ENCODE results near the gene UBE2E2.

UBE2E2 gene

DNA sequence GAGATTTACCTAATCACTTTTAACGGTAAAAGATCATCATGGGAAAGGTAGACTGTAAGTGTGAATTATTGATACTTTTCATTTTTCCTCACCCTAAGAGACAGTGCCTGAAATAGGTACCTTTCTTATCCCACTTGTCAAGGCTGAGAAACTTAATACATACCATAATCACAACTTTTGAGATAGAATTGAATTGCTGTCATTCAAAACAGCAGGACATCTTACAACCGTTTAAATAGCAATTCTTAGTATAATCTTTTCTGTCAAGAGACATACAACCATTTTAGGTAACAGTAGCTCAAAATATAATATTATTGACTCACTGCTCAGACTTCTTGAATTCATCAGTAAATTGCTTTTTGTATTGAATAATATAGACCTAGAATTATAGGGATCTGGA is 10.7 kb downstream of the UBE2E2 start:
- Histone ChIP-seq H3K9me3 (no peaks in the 10 kb centered on the region), H3K27me3 (no peaks in the 10 kb centered on the region), H3K36me3 (no peaks in the 10 kb centered on the region), H3K27ac (no peak overlapping the region), H3K4me3 (ENCODE audit: low read depth in 1 of 2, low read length in 1 of 2) (no peak overlapping the region), H3K4me1 (ENCODE audit: control insufficient read depth in 1 of 2, insufficient read depth in 1 of 2, low read depth in 1 of 2, low read length in 1 of 2) (no peaks in the 10 kb centered on the region)
- TF ChIP-seq, protein P1, sequence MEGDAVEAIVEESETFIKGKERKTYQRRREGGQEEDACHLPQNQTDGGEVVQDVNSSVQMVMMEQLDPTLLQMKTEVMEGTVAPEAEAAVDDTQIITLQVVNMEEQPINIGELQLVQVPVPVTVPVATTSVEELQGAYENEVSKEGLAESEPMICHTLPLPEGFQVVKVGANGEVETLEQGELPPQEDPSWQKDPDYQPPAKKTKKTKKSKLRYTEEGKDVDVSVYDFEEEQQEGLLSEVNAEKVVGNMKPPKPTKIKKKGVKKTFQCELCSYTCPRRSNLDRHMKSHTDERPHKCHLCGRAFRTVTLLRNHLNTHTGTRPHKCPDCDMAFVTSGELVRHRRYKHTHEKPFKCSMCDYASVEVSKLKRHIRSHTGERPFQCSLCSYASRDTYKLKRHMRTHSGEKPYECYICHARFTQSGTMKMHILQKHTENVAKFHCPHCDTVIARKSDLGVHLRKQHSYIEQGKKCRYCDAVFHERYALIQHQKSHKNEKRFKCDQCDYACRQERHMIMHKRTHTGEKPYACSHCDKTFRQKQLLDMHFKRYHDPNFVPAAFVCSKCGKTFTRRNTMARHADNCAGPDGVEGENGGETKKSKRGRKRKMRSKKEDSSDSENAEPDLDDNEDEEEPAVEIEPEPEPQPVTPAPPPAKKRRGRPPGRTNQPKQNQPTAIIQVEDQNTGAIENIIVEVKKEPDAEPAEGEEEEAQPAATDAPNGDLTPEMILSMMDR (IDR thresholded peaks at IDR 0.05) = no peak

DNA sequence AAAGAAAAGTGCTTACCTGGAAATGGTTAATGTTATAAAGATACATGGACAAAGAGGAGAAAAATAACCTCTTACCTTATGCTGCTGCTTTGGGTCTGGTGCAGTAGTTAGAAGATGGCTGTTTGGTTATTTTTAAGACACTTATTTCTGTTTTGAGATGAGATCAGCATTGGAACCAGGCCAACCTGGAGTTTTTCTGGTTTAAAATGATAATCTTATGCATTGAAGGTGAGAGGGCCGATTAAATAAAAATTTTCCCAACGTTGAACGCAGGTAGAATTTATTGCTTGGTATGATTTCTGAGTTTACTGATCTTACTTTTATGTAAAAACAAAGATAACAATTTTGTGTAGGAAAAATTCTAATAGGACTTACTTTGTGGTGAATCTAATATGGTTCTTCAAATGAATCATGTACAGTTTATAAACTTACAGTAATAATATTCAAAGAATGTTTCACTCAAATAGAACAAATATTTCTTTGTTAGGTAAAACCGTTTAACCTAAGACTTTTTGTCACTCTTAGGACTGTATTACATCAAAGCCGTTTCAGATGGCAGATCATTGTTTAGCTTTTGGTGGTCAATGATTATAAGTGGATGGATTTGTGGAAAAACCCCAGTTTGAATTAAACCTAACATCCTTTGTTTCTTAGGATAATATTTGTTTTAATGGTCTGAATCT is 14.9 kb downstream of the UBE2E2 start:
- H3K4me3 ChIP-seq (ENCODE audit: low read depth in 1 of 2, low read length in 1 of 2) = no peak overlapping the region
- H3K27ac ChIP-seq = no peak overlapping the region
- no peaks in the 10 kb centered on the region for H3K27me3 ChIP-seq
- peaks cover 5 to 6% of the 10 kb centered on the region in 2 experiments for H3K4me1 ChIP-seq (ENCODE audit: control insufficient read depth in 1 of 2, insufficient read depth in 1 of 2, low read depth in 1 of 2, low read length in 1 of 2)
- no peaks in the 10 kb centered on the region for H3K36me3 ChIP-seq
- TF ChIP-seq, protein P1 (IDR thresholded peaks at IDR 0.05) = no peak
- no peaks in the 10 kb centered on the region for H3K9me3 ChIP-seq

DNA sequence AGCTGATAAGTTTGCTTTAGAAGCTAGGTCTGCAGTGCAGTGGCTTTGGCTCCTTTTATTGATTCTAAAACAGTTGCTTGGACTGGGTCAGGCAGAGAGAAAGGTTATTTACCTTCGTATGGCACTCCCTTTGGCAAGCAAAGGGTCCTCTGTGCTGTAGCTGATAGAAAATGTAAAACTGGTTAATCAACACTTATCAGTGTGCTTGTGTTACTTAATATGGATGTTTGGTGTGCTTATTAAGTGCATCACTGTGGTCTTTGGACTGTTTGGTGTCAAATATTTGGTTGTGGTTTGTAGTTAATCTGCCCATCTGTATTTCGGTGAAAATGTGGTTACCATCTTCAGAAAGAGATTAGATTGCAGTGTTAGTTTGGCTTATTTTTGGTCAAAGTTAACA is 16.0 kb downstream of the UBE2E2 start:
- no peak overlapping the region for H3K27ac ChIP-seq
- H3K9me3 ChIP-seq = no peaks in the 10 kb centered on the region
- TF ChIP-seq, protein P1 (IDR thresholded peaks at IDR 0.05) = no peak
- no peaks in the 10 kb centered on the region for H3K27me3 ChIP-seq
- no peaks in the 10 kb centered on the region for H3K36me3 ChIP-seq
- peaks cover 5 to 6% of the 10 kb centered on the region in 2 experiments for H3K4me1 ChIP-seq (ENCODE audit: control insufficient read depth in 1 of 2, insufficient read depth in 1 of 2, low read depth in 1 of 2, low read length in 1 of 2)
- no peak overlapping the region for H3K4me3 ChIP-seq (ENCODE audit: low read depth in 1 of 2, low read length in 1 of 2)

DNA sequence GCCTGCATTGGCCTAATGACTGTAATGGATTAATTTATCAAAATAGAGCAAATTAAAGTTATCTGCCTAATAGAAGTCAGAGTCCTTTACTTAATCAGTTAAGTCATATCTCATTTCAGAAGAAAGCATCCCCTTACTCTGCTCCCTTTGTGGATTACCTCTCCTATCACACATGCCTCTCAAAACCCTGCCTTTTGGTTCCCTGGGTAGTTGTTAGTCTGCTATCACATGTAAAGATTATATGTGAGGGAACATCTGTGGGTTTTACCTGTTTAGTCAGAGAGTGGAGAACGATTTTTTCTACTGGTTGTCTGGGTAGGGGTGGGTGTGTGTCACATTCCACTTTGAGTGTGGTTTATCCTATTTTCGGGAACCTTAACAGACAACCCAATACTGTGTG is 16.4 kb downstream of the UBE2E2 start:
- Histone ChIP-seq H3K4me1 (ENCODE audit: control insufficient read depth in 1 of 2, insufficient read depth in 1 of 2, low read depth in 1 of 2, low read length in 1 of 2) (peaks cover 5 to 6% of the 10 kb centered on the region in 2 experiments), H3K9me3 (no peaks in the 10 kb centered on the region), H3K27ac (no peak overlapping the region), H3K4me3 (ENCODE audit: low read depth in 1 of 2, low read length in 1 of 2) (no peak overlapping the region), H3K36me3 (no peaks in the 10 kb centered on the region), H3K27me3 (no peaks in the 10 kb centered on the region)
- TF ChIP-seq, protein P1 (IDR thresholded peaks at IDR 0.05) = no peak

DNA sequence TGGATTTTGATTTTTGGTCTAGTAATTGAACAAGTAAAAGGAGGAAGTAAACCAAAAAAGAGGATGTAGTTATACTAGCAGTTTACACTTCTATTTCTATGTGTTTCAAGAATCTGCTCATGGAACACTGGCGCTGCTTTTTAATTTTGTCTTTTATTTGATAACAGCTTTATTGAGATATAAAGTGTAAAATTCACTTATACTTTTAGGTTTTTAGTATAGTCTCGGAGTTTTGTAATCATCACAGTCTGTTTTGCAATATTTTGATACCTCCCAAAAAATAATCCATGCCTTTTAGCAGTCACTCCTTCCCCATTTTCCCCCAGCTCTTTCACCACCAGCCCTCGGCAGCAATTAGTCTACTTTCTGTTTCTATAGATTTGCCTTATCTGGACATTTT is 18.0 kb downstream of the UBE2E2 start:
- peaks cover 5 to 6% of the 10 kb centered on the region in 2 experiments for H3K4me1 ChIP-seq (ENCODE audit: control insufficient read depth in 1 of 2, insufficient read depth in 1 of 2, low read depth in 1 of 2, low read length in 1 of 2)
- no peaks in the 10 kb centered on the region for H3K27me3 ChIP-seq
- H3K27ac ChIP-seq = peak overlapping the region; percentile 53
- TF ChIP-seq, protein P1 (IDR thresholded peaks at IDR 0.05) = no peak
- H3K4me3 ChIP-seq (ENCODE audit: low read depth in 1 of 2, low read length in 1 of 2) = peak overlapping the region; percentile 8 to 50
- no peaks in the 10 kb centered on the region for H3K9me3 ChIP-seq
- H3K36me3 ChIP-seq = no peaks in the 10 kb centered on the region

Data from neutrophil (primary cell).